Cerebellar cortex (tissue), 1 donor: ENCODE results near the gene ETHE1.
"Not testable (repeated sequence)": the region's sequence is repeated elsewhere in the genome, so short reads cannot be mapped to it uniquely, and the experiment has no call there.

Experiments
- DNase-seq: peaks from one replicate; pipeline ENCODE4 v3.0.0-alpha.2; 2015; ENCODE audit warnings: low spot score

Gene ETHE1

GRCh38 chr19:43523696-43524095 is 3.3 kb downstream of the ETHE1 start:
- not testable (repeated sequence) for DNase-seq

DNA sequence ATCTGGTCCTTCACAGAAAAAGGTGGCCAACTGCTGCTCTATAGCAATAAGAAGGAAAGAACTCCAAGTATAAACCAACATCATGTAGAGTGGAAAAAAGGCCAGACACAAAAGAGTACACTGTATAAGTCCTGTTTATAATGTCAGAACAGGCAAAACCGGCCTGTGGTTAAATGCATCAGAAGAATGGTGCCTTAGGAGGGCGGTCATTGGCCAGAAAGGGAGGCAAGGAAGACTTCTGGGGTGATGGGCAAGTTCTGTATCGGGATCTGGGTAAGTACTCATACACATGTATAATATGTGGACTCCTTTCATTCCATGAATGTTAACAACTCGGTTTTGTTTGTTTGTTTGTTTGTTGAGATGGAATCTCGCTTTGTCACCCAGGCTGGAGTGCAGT is 4.1 kb downstream of the ETHE1 start:
- no peak for DNase-seq

- DNase-seq, result peak; percentile 89
These were observed 7.4 kb downstream of the ETHE1 start for GRCh38 chr19:43519436-43520088.

DNA sequence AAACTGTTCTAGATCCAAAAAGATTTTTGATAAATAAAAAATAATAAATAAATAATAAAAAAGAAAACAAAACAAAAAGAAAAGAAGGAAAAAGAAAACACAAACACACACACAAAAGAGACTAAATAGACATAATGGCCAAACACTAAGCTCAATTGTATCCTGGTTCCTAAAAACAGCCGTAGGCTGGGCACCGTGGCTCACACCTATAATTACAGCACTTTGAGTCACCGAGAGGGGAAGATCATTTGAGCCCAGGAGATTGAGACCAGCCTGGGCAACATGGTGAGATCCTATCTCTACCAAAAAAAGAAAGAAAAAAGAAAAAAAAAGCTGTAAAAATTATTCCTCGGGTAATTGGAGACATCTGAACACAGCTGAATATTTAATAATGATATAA is 8.9 kb downstream of the ETHE1 start:
- no peak for DNase-seq

DNA sequence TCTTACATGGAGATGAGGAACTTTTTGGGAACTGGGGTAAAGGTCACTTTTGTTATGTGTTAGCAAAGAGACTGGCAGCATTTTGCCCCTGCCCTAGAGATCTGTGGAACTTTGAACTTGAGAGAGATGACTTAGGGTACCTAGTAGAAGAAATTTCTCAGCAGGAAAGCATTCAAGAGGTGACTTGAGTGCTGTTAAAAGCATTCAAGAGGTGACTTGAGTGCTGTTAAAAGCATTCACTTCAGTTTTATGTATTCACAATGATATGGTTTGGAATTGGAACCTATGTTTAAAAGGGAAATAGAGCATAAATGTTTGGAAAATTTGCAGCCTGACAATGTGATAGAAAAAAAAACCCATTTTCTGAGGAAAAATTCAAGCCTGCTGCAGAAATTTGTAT is 14.6 kb downstream of the ETHE1 start:
- DNase-seq, result not testable (repeated sequence)

- no peak for DNase-seq
These were observed 15.7 kb downstream of the ETHE1 start for GRCh38 chr19:43511324-43511723.

- DNase-seq, result no peak
These were observed 16.3 kb downstream of the ETHE1 start for GRCh38 chr19:43510713-43511112.

- peak; percentile 44 for DNase-seq
These were observed 19.1 kb downstream of the ETHE1 start for GRCh38 chr19:43507880-43508279.

DNA sequence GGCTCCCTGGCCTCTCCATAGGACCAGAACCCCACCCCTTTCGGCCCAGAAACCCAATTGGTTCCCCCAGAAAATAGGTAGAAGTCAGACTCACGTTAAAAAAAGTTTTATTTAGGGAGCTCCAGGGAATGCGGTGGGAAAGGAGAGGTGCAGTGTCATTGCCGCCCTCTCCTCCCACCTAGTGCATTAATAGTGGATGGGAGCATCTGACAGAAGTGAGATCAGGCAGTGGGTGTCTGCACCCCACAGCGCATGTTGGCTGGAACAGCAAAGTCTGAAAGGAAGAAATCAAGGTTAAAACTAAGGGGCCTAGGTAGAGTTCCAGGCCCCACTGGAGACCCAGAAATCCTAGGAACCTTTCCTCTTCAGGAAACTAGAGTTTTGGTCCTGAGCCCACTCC is 20.4 kb downstream of the ETHE1 start:
- no peak for DNase-seq

- DNase-seq, result no peak
These were observed 21.1 kb downstream of the ETHE1 start for GRCh38 chr19:43505941-43506340.

DNA sequence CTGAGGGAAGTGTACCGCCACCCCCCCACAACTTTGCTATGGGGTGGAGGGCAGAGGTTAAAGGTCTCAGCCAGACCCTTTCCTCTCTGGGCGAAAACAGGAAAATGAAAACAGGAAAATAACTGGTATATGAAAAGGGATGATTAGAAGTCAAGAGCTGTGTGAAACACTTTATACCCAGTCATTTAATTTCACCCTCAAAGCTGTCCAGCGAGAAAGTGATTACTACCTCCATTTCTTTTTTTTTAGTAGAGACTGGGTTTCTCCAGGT is 21.9 kb downstream of the ETHE1 start:
- DNase-seq, result no peak

DNA sequence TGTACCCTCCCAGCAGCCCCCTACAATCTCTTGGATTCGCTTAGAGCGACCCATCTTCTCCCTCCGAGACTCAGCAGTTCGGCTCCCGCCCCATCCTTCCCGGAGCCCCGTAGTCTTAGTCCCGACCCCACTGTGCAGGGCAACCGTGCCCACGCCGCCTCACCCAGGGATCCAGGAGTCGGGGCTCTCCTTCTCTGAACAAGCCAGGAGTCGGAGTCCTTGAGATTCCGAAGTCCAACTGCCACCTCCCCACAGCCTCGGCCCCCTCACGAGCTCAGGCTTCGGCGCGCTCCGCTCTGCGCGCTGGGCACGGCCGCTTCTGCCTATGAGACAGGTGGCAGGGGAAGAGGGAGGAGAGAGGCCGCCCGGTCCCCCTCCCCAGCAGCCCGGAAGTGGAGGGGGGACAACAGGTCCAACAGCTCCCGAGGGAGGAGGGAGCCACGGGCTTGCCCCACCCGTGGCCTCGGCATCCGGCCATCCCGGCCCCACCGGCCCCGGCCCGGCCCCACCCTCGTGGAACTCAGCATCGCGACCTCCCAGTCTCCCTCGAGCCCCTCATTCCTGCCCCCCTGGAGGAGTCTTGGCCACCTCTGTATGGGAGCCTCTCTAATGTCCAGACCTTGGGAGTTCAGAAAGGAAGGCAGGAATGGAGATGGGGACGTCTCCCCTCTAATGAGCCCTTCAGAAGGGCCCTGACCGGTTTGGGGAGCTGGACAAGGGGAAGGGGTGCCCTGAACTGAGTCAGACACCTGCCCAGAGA is 22.4 kb downstream of the ETHE1 start, which contains the start of gene PHLDB3:
TSS of gene PHLDB3 (minus strand) at position 321 of the 760 bp plus-strand sequence. CDS start 628 bp downstream, outside the sequence.
- DNase-seq, result peak; percentile 47

DNA sequence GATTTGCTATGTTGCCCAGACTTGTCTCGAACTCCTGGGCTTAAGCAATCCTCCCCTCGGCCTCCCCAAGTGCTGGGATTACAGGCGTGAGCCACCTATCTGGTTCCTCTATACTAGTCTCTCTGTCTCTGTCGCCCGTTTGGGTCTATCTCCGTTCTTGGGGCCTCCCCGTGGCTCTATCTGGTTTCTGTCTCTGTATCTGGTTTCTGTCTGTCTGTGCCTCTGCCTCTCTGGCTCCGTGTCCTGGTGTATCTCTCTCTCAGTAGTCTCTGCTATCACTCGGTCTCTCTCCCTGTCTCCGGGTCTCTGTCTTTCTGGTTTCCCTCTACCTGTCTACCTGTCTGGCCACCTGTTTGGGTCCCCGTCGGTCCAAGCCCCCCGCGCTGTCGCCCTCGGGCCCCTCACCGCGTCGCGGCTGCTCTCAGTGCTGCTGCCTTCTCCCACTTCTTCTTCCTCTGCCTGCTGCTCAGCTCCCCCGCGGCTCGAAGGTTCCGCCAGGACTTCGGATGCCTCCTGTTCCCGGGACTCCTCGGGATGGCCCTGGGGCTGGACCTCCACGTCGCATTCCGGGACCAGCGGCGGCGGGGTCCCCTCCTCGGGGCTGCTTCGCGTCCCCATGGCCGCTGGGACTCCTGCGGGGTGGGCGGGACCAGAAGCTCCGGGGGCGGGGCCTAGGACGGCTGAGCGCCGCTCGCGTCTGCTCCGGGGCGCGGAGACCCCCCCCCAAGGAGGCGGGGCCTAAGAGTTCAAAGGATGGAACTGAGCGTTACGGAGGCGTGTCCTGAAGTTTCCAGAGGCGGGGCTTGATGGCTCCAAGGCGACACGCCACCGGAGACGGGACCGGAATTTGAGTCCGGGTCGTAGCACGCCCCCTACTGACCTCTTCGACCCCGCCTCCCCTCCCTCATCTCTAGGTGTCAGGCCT is 23.2 kb downstream of the ETHE1 start:
- peak; percentile 82 for DNase-seq

GRCh38 chr19:43502419-43502976 is 24.5 kb downstream of the ETHE1 start:
- DNase-seq, result no peak

DNA sequence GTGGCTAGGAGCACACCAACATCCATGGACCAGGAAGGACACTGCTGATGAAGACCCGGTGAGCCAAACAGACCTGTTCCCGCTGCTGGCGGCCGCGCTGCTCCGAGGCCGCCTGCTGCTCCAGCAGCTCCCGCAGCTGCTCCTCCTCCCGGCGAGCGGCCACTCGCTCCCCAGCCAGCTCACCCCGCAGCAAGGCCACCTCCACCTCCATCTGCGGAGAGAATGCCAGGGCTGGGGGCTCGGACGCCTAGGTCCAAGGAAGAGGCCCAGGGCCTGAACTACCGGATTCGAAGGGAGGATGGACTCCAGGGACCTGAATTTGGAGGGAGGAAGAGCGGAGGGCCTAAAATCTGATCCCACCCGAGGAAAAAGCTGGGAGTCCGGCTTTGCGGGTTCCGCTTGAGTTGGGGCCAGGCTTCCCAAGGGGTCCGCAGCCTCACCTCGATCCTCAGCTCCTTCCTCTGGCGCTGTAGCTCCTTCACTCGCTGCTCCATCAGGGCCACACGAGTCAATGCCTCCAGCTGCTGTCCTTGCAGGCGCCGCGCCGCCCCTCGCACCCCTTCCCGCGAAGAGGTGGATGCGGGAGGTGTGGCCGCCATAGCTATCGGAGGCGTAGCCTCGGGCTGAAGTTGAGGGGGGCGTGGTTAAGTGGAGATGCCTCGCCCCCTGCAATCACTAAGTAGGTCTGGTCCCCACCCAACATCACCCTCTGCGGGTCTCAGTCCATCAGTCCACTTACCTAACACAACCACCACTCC is 25.2 kb downstream of the ETHE1 start:
- no peak for DNase-seq

- no peak for DNase-seq
These were observed 28.0 kb downstream of the ETHE1 start for GRCh38 chr19:43499042-43499441.

GRCh38 chr19:43498233-43498842 is 28.7 kb downstream of the ETHE1 start:
- DNase-seq, result no peak

DNA sequence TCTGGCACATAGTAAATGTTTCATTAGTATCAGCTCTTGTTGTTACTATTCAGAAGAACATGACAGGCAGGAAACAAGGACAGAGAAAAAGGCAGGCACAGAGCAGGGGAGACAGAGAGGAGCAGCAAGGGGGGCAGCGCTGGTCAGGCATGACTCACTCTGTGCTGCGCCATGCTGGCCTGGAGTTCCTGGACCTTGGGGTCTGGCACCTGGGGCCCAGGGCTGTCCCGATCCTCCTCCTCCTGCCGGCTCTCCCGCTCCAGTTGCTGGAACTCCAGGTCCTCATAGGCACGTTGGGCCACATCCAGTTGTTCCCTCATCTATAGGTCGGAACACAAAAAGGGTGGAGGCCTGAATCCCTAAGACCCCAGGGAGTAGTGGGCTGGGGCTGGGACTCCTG is 30.0 kb downstream of the ETHE1 start:
- DNase-seq, result no peak

- no peak for DNase-seq
These were observed 31.9 kb downstream of the ETHE1 start for GRCh38 chr19:43495082-43495481.

DNA sequence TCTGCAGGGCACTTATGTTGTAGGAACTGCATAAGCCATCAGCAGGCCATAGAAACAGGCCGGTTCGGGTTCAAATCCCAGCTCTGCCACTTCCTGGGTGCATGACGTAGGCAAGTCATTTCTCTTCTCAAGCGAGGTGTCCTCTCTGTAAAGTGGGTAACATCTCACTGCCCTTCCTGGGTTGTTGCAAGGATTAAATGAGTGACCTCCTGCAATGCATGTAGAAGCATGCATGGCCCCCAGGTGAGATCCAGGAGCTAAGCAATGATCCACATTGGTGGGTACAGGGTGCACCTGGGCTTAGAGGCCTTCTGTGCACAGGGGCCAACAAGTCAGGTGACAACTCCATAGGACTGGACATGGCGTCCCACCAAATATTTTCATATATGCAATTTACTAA is 36.2 kb downstream of the ETHE1 start:
- DNase-seq, result no peak

- DNase-seq, result no peak
These were observed 36.9 kb downstream of the ETHE1 start for GRCh38 chr19:43489979-43490599.
